NCI-H2107 (cell line): Measurements from ENCODE around the gene RCVRN.

ENCODE experiments used
- DNase-seq: peaks from one replicate; lab custom pipeline; 2025; lab: John Stamatoyannopoulos, UW

The RCVRN gene

DNA sequence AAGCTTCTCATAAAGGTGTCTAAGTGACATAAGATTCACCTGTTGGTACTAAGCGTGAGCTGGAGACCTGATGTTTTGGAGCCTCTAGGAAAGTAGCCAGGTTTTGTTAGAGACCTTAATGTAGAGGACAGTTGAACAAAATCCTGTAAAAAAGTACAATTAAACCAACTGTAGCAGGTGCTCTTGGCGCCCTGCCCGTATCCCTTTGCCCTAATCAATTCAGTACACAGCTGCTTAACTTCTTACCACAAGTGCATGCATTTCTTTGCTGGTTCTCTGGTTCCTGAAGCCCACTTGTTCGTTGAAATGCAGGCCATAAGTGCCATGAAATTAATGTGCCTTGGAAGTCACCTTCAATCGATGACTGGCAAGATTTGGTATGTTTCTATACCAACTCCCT is 54.9 kb downstream of the RCVRN start:
- DNase-seq, result no peak
